ENCODE measurements around the gene ARSI. TPM values are rescaled to one million over a fixed set of nuclear protein-coding genes. Genes with fewer than 3 reads are reported as not detected.

The ARSI gene
- total RNA-seq, 6 donors from 2014 or later, result 0.78 to 6.3 (median 2.8) TPM

DNA sequence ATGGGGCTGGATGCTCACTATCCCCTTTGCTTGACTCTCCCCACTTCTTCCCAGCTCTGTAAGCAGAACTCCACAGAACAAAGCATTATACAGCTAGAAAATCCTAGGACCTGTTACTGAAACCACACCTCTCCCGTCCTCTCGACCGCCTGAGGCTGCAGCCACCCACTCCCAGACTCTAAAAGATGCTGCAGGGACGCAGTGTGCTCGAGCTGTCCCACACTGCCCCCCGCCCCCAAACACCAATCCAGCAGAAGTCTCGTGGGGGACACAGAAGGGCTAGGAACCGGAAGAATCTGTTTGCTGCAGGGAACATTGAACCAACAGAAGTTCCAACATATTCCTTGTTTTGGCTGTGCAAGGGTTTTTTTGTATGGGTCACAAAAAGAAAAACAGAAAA lies 20.7 kb downstream of the ARSI start:
- no peak for TF ChIP-seq POLR2AphosphoS5 (IDR thresholded peaks at IDR 0.05)
- Histone ChIP-seq H3K4me3 (no peak overlapping the region), H3K9me3 (no peaks in the 10 kb centered on the region), H3K27me3 (no peaks in the 10 kb centered on the region), H3K27ac (no peak overlapping the region), H3K36me3 (no peaks in the 10 kb centered on the region), H3K4me1 (no peaks in the 10 kb centered on the region)
- DNase-seq, result no peak
- WGBS, 2 donors, result 79 to 80% methylated on average over 7 to 8 of the region's 8 CpGs
- no peak for ATAC-seq (ENCODE audit: low FRiP score in 2 of 2)

DNA sequence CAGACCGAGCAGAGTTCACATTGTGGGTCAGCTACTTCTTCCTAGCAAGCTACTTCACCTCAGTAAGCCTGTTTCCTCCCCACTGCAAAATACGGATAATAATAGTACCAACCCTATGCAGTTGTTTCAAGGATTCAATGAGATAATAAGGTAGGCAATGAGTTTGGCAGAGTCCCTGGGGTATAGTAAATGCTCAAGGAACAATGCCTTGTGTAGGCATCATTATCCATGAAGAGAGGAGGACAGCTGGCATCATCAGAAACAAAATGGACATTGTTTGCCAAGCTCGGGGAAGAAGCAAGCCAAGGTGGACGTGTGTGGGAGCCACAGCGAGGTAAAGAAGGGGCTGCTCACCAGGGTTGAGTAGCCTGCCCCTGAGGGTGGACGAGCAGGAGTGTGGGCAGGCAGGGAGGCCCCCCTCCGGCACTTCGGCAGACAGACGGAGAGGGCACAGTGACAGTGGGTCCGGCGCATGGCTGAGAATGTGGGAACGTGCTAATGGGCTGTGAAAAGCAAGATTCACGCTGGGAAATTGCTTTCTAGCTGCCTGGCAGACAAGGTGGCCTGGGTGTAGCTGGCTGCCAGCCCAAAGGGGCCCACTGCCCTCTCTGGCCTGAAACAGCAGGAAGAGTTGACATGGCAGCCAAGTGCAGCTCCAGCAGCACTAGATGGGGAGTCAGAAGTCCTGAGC lies 23.2 kb downstream of the ARSI start:
- H3K27ac ChIP-seq, result no peak overlapping the region
- H3K4me1 ChIP-seq, result no peaks in the 10 kb centered on the region
- no peaks in the 10 kb centered on the region for H3K36me3 ChIP-seq
- no peaks in the 10 kb centered on the region for H3K9me3 ChIP-seq
- ATAC-seq (ENCODE audit: low FRiP score in 2 of 2), result no peak
- TF ChIP-seq POLR2A (IDR thresholded peaks at IDR 0.05) (no peak), EP300 (IDR thresholded peaks at IDR 0.05) (no peak), POLR2AphosphoS5 (IDR thresholded peaks at IDR 0.05) (no peak)
- H3K4me3 ChIP-seq, result no peak overlapping the region
- DNase-seq, result no peak
- 63 to 76% methylated on average over 13 of the region's 13 CpGs for WGBS, 2 donors
- no peaks in the 10 kb centered on the region for H3K27me3 ChIP-seq

DNA sequence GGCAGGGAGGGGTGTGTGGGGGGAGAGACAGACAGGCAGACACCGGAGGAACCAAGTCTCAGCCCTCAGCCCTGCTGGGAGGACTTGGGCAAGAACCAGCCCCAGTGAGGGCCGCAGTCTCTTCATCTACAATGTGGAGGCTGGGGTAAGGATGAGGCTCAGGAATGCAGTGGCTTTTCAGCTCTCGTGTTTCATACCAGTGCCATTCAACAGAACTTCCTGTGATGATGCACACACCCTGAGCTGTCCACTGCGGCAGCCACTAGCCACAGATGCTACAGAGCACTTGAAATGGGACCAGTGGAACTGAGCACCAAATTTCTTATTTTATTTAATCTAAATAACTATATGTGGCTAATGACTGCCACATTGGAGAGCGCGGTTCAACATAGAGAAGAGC lies 23.8 kb downstream of the ARSI start:
- no peak for ATAC-seq (ENCODE audit: low FRiP score in 2 of 2)
- 76 to 78% methylated on average over 6 of the region's 6 CpGs for WGBS, 2 donors

DNA sequence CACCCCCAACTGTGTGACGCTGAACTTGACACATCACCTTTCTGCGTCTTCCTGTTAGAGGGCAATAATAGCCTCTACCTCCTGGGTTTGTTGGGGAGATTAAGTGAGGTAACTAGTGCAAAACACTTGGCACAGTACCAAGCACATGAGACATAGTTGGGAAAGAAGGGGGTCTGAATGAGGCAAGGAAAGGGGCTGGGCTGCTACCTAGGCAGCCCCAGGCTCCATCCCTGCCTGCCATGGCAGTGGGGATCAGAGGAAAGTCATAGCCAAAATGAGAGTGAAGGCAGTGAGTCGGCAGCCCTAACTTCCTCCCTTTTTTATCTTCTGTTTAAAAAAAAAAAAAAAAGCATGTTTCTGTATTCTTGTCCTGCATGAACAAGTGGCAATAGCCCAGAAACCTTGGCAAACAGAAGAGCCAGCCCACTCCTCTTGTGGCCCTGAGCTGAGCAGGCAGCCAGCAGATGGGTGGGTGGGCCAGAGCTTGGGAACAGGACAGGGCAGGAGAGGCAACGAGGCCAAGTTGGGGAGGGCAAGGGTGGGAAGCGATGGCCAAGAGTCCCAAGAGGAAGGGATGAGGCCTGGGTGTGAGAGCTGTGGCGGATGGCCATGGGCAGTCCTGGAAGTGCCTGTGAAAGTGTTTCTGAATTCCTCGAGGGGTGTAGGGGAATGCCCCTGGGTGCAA lies 24.5 kb downstream of the ARSI start:
- Histone ChIP-seq H3K36me3 (no peaks in the 10 kb centered on the region), H3K27ac (no peak overlapping the region), H3K9me3 (no peaks in the 10 kb centered on the region), H3K4me3 (no peak overlapping the region), H3K4me1 (no peaks in the 10 kb centered on the region), H3K27me3 (no peaks in the 10 kb centered on the region)
- WGBS, 2 donors, result 60 to 64% methylated on average over 5 to 7 of the region's 7 CpGs
- ATAC-seq (ENCODE audit: low FRiP score in 2 of 2) (no peak), DNase-seq (no peak)
- TF ChIP-seq POLR2AphosphoS5 (IDR thresholded peaks at IDR 0.05) (no peak), POLR2A (IDR thresholded peaks at IDR 0.05) (no peak), EP300 (IDR thresholded peaks at IDR 0.05) (no peak)
- TF ChIP-seq, protein P1, sequence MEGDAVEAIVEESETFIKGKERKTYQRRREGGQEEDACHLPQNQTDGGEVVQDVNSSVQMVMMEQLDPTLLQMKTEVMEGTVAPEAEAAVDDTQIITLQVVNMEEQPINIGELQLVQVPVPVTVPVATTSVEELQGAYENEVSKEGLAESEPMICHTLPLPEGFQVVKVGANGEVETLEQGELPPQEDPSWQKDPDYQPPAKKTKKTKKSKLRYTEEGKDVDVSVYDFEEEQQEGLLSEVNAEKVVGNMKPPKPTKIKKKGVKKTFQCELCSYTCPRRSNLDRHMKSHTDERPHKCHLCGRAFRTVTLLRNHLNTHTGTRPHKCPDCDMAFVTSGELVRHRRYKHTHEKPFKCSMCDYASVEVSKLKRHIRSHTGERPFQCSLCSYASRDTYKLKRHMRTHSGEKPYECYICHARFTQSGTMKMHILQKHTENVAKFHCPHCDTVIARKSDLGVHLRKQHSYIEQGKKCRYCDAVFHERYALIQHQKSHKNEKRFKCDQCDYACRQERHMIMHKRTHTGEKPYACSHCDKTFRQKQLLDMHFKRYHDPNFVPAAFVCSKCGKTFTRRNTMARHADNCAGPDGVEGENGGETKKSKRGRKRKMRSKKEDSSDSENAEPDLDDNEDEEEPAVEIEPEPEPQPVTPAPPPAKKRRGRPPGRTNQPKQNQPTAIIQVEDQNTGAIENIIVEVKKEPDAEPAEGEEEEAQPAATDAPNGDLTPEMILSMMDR (IDR thresholded peaks at IDR 0.05), result no peak

More for the DNA sequence above, 23.8 kb downstream of the ARSI start:
- Histone ChIP-seq H3K36me3 (no peaks in the 10 kb centered on the region), H3K4me1 (no peaks in the 10 kb centered on the region), H3K9me3 (no peaks in the 10 kb centered on the region), H3K27me3 (no peaks in the 10 kb centered on the region), H3K27ac (no peak overlapping the region), H3K4me3 (no peak overlapping the region)
- no peak for DNase-seq
- TF ChIP-seq, protein P1 (IDR thresholded peaks at IDR 0.05), result no peak
- TF ChIP-seq POLR2A (IDR thresholded peaks at IDR 0.05) (no peak), POLR2AphosphoS5 (IDR thresholded peaks at IDR 0.05) (no peak), EP300 (IDR thresholded peaks at IDR 0.05) (no peak)

DNA sequence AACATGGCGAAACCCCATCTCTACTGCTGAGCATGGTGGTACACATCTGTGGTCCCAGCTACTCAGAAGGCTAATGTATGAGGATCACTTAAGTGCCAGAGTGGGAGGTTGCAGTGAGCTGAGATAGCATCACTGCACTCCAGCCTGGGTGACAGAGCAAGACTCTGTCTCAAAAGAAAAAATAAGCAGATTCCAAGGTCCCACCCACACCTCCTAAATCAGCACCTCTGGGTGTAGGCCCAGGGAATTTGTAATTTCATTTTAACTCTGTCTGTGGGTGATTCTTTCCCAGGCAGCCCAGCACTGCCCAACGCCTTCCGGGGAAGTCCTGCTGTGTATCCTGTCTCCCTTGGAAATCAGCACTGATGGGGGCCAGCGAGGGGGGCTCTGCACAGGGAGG lies 25.7 kb downstream of the ARSI start:
- H3K27me3 ChIP-seq, result no peaks in the 10 kb centered on the region
- H3K27ac ChIP-seq, result no peak overlapping the region
- 67 to 84% methylated on average over 3 to 4 of the region's 4 CpGs for WGBS, 2 donors
- no peak overlapping the region for H3K4me3 ChIP-seq
- H3K9me3 ChIP-seq, result no peaks in the 10 kb centered on the region
- H3K36me3 ChIP-seq, result no peaks in the 10 kb centered on the region
- no peak for TF ChIP-seq POLR2AphosphoS5 (IDR thresholded peaks at IDR 0.05)
- TF ChIP-seq, protein P1 (IDR thresholded peaks at IDR 0.05), result no peak
- no peak for TF ChIP-seq EP300 (IDR thresholded peaks at IDR 0.05)
- TF ChIP-seq POLR2A (IDR thresholded peaks at IDR 0.05), result no peak
- no peak for DNase-seq
- ATAC-seq (ENCODE audit: low FRiP score in 2 of 2), result no peak
- H3K4me1 ChIP-seq, result no peaks in the 10 kb centered on the region

All from upper lobe of left lung (tissue), 6 donors.